SIG-M5 treated with dmso at 0.1 percent for 504 hours (cell line): ENCODE data around the gene KDSR.

Experiments
- DNase-seq: peaks from one replicate; lab custom pipeline; 2025; ENCODE audit not compliant: unreplicated experiment; lab: John Stamatoyannopoulos, UW

The KDSR gene

DNA sequence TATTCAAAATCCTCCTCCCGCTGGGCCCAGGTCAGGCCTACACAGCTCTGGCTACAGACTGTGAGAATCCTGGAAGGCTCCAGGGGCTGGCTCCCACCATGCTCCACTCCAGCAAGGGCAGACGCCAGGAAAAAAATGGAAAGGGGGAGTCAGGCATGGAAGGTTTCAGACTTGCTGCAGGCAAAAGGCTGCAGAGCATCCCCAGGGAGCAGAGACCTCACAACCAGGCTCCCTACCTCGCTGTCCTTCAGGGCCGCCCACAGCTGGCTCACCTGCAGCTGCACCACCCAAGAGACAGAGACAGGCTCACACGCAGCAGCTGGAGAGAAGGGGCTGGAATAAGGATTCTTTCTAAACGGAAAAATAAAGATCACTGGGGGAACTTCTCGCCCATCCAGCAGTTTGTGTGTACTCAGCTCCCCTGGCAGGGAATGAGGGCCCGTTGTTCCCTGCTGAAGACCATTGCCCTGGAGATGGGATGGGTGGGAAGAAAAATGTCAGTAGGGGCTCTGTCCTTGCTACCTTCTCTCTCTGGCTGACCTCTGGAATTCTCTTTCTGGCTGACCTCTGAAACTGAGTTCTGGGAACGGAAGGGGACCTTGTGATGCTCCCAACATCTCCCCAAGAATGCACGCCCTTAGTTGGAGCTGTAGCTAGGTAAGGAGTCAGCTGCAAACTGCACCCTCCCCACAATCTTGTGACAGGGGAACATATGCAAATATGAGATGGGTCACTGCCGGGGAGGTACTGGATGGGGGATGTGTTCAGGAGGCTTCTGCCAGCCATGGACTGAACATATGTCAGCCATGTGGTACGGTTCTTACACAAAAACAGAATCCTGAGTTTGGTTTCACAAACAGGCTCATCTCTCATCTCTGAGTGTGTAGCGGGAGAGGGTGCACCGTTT is 81.9 kb downstream of the KDSR start:
- DNase-seq, result no peak

DNA sequence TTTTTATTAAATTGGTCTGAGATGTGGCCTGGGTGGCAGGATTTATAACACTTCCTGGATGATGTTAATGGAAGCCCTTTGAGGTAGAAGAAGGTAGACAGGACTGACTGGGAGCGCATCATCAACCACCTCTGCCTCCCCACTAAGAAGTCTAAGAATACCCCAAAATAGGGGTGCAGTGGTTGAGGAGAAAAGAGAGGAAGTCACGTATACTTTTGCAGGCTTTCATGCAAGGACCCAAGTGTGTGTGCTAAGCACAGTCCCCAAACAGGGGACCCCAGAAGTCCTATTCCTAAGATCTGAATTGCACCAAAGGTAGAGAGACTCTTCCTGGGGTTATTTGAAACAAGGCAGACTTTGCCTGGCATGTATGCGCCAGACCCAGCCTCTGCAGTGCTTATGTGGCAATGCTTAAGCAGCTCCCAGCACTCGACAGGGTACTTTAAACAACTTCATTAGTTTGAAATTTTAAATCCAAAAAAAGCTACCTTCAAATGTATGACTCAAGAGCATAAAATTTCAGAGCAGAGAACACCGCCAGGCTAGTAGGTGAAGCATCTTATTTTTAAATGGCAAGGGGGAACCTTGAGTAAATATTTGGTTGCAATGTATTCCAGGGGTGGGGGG is 82.7 kb downstream of the KDSR start:
- DNase-seq, result no peak

DNA sequence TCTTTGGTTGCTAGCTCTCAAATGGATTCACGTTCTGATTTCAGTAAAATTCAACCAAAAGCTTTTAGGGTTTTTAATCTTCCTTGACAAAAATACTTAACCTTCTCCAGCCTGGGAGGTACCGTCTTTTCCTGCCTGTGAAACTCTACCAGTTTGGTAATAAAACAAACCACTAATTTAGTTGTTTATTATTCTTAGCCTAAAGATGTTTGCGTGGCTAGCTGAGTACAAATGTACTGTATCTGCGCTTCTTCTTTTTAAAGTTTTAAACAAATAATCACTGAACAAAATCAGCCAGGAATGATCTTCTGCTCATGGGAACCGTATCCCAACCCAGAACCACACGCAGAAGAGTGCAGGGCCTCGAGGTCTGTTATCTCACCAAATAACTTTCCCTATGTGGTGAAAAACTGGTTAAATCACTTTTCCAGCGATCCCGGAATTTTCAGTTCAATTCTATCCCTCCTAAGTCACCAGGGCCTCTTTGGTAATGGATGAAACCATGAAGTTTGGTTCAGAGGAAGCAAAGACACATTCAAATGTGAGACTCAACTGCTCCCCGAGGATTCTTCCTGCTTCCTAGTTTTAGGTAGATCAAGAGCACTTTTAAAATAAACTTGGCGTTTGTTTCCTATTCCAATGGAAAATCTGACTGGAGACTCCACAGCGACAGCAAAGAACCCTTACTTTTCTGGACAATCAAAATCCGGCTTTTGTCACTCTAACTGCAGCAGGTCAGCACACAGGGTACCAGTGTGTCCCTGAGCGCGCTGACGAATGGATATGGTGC is 83.5 kb downstream of the KDSR start:
- DNase-seq, result no peak

DNA sequence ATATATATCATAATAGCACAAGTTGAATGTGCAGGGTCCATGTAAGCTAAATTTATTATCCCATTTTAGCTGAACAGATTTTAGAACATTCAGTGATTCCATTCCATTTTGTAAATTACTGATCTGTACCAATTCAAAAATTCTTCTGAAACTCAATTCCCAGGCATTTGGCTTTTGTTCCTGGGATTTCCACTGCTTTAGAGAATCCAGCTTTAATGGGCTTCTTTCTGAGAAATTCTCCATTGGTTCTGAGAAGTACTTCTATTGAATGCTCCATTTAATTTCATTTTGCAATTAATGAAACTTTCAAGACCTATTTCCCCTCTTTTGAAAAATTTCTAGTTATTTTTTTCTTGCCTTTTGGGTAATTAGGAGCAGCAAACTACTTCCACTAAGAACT is 84.2 kb downstream of the KDSR start:
- no peak for DNase-seq
